IPS-18c (cell line): ENCODE measurements around the gene OR13J1.

Experiments used
- H3K4me3 ChIP-seq: 2 replicates; pipeline ENCODE4 v1.7.0; 2013; ENCODE audit warnings: low read depth, mild to moderate bottlenecking, low read length, moderate library complexity; ENCODE audit not compliant: insufficient read depth
- H3K9me3 ChIP-seq: one replicate; pipeline ENCODE4 v1.6.1; 2013; ENCODE audit warnings: mild to moderate bottlenecking, low read length, moderate library complexity; ENCODE audit not compliant: control insufficient read depth, insufficient read depth

OR13J1 gene

GRCh38 chr9:35847792-35848572 is 22.2 kb downstream of the OR13J1 start:
- H3K4me3 ChIP-seq: no peak overlapping the region

GRCh38 chr9:35845824-35846771 is 24.1 kb downstream of the OR13J1 start:
- Histone ChIP-seq H3K9me3 (no peaks in the 10 kb centered on the region), H3K4me3 (peak overlapping the region; percentile 55)

More at GRCh38 chr9:35847792-35848572, 22.2 kb downstream of the OR13J1 start:
- H3K9me3 ChIP-seq: no peaks in the 10 kb centered on the region

GRCh38 chr9:35844628-35845270 is 25.5 kb downstream of the OR13J1 start:
- Histone ChIP-seq H3K9me3 (no peaks in the 10 kb centered on the region), H3K4me3 (0 out of 2 replicates have a peak overlapping the region, but pooled peaks have one; percentile 55)

GRCh38 chr9:35842795-35843194 is 27.4 kb downstream of the OR13J1 start:
- Histone ChIP-seq H3K4me3 (no peak overlapping the region), H3K9me3 (no peaks in the 10 kb centered on the region)

DNA sequence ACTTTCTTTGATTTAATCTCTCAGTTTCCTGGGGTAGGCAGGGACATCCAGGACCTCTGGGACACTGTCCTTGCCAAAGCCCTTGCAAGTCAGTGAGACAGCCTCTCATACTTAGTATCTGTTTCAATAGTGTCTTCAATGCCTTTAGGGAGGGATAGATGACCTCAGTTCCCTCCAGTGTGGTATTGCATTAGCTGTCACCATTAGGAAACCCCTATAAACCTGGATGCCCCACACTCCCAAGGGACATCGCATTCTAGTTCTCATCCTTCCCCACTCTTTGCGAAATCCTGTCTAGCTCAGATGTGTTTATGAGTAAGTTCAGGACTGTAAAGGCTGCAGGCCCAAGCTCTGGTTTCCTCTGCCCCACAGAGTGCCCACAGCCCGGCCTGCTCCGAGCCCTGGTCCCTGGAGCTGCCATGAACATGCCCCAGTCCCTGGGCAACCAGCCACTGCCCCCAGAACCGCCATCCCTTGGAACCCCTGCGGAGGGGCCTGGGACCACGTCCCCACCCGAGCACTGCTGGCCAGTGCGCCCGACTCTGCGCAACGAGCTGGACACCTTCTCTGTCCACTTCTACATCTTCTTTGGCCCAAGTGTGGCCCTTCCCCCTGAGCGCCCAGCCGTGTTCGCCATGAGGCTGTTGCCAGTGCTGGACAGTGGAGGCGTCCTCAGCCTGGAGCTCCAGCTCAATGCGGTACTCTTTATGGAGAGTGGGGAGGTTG is 28.0 kb downstream of the OR13J1 start:
- Histone ChIP-seq H3K4me3 (no peak overlapping the region), H3K9me3 (no peaks in the 10 kb centered on the region)

GRCh38 chr9:35841645-35841900 is 28.6 kb downstream of the OR13J1 start:
- no peaks in the 10 kb centered on the region for H3K9me3 ChIP-seq
- H3K4me3 ChIP-seq: no peak overlapping the region

GRCh38 chr9:35840881-35841644 is 29.1 kb downstream of the OR13J1 start:
- H3K9me3 ChIP-seq: no peaks in the 10 kb centered on the region
- no peak overlapping the region for H3K4me3 ChIP-seq

DNA sequence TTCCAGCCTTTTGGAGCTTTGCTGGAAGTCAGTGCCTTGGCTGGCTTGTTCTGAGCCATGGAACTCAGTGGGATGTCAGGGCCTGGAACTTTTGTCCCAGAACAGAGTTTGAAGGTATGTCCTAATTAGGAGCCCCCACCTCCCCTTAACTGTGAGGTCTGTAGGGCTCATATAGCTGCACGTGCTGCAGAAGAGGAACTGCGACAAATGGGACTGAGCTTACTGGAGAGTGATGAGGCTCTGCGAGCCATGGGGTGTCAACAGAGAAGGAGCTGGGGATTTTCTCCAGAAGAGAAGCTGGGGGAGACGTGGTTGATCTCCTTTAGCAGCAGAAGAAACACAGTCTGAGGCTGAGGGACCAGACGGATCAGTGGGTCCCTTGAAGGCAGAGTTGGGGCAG is 30.3 kb downstream of the OR13J1 start:
- Histone ChIP-seq H3K4me3 (no peak overlapping the region), H3K9me3 (no peaks in the 10 kb centered on the region)

- H3K4me3 ChIP-seq: no peak overlapping the region
- no peaks in the 10 kb centered on the region for H3K9me3 ChIP-seq
These were observed 33.6 kb downstream of the OR13J1 start for GRCh38 chr9:35836595-35836994.

DNA sequence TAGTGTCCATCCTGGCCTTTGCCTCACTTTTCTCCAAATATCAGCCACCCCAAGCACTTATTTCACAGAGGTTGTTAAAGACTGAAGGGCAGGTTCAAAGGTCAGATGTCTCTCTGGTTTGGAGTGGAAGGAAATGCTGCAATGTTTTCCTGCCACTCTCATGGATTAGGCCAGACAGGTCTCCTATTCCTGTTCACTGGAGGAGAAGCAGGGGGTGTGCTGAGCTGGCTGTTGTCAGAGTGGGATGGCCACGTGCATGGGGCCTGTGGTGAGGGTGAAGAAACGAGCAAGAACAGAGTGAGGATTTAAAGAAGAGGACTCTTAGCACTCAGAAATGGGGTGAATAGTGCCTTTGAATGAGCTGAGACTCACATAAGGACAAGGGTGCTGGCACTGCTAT is 34.4 kb downstream of the OR13J1 start:
- Histone ChIP-seq H3K4me3 (no peak overlapping the region), H3K9me3 (no peaks in the 10 kb centered on the region)

- Histone ChIP-seq H3K9me3 (no peaks in the 10 kb centered on the region), H3K4me3 (no peak overlapping the region)
These were observed 35.0 kb downstream of the OR13J1 start for GRCh38 chr9:35835216-35835632.

DNA sequence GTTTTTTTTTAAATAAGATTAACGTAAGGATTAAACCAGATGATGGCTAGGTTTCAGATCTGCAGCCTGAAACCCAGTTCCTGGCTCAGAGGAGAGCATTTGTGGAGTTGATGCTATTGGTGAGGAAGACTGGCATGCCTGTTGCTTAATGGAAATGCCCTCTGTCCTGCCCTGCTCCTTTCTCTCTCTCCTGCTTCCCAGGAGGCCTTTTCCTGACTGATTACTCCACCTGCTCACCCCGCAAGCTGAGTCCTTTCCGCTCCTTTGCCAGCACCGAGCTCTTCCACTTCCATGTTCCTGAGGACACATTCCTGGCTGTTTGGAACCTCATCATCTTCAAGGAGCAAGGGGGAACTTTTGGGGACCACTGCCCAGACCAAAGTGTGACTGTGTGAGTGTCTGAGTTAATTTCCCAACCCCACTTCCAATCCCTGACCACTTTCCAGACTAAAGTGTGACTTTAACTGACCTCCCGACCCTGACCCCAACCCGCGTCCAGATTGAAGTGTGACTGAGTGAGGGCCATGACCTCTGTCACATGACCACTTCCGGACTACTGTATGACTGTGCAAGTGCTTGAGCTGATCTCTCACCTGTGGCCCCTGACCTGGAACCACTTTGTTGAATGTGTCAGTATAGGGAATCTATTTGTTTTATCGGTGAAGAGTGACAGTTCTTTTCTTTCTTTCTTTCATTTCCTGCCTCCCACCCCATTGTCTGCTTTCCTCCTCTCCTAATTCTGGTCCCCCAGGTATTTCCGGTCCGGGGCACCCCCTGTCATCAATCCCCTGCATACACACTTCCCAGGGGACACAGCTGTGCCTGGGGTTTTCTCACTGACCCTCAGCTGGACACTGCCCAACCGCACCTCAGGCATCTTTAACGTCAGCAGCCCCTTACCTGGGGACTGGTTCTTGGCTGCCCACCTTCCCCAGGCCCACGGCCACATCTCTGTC is 35.7 kb downstream of the OR13J1 start:
- H3K4me3 ChIP-seq: no peak overlapping the region
- no peaks in the 10 kb centered on the region for H3K9me3 ChIP-seq

- H3K9me3 ChIP-seq: no peaks in the 10 kb centered on the region
- no peak overlapping the region for H3K4me3 ChIP-seq
These were observed 37.4 kb downstream of the OR13J1 start for GRCh38 chr9:35832814-35833213.

GRCh38 chr9:35831040-35831439 is 39.2 kb downstream of the OR13J1 start:
- no peak overlapping the region for H3K4me3 ChIP-seq
- H3K9me3 ChIP-seq: no peaks in the 10 kb centered on the region

- Histone ChIP-seq H3K9me3 (no peaks in the 10 kb centered on the region), H3K4me3 (peak overlapping the region; percentile 58)
These were observed 40.5 kb downstream of the OR13J1 start for GRCh38 chr9:35829764-35830096.
